CD4-positive, alpha-beta memory T cell (primary cell): ENCODE results near the gene PCSK2. TPM values are rescaled to one million over a fixed set of nuclear protein-coding genes. Genes with fewer than 3 reads are reported as not detected.

Experiments
- CTCF ChIA-PET: fragments of 350-600 bp; sonication (Branson Sonifier 250); formaldehyde crosslinking; loops from one replicate; lab custom pipeline; 2021; ENCODE audit warnings: inconsistent platforms; ENCODE audit not compliant: partially characterized antibody; lab: Charles Lee
- POLR2A ChIA-PET: fragments of 350-600 bp; sonication (Branson Sonifier 250); formaldehyde crosslinking; loops from one replicate; lab custom pipeline; 2021; ENCODE audit not compliant: partially characterized antibody; lab: Charles Lee
- DNase-seq, 5 donors: peaks; one replicate each; pipeline versions ENCODE4 v3.0.0 to v3.0.0-alpha.2; 2020 to 2022; ENCODE audit warnings: mixed read lengths in 1 of 5
- H3K27ac ChIP-seq: one replicate; pipeline ENCODE4 v1.7.0; 2013; ENCODE audit warnings: low read depth, low read length
- H3K27me3 ChIP-seq: 2 replicates; pipeline ENCODE4 v1.7.0; 2013; ENCODE audit warnings: mild to moderate bottlenecking, low read length, moderate library complexity; ENCODE audit not compliant: insufficient read depth
- H3K36me3 ChIP-seq: 2 replicates; pipeline ENCODE4 v1.7.0; 2013; ENCODE audit warnings: mild to moderate bottlenecking, low read length, moderate library complexity; ENCODE audit not compliant: insufficient read depth
- H3K4me1 ChIP-seq: 2 replicates; pipeline ENCODE4 v1.7.0; 2013; ENCODE audit warnings: mild to moderate bottlenecking, low read length, moderate library complexity; ENCODE audit not compliant: insufficient read depth
- H3K4me3 ChIP-seq, 2 donors: one replicate each; pipeline ENCODE4 v1.7.0; 2013; ENCODE audit warnings: low read length in 2 of 2, mild to moderate bottlenecking in 1 of 2
- H3K9me3 ChIP-seq, 2 donors: one replicate each; pipeline ENCODE4 v1.7.0; 2013; ENCODE audit warnings: low read length in 2 of 2, control low read depth in 1 of 2; ENCODE audit not compliant: control insufficient read depth in 1 of 2
- H3K27ac Mint-ChIP-seq, 7 donors: one replicate each; pipeline ENCODE4 v1.8.0; 2020 to 2021; ENCODE audit warnings: mixed read lengths in 7 of 7, mild to moderate bottlenecking in 6 of 7, inconsistent platforms in 3 of 7, moderate library complexity in 3 of 7
- H3K27me3 Mint-ChIP-seq, 2 donors: one replicate each; pipeline ENCODE4 v1.8.0; 2020 to 2021; ENCODE audit warnings: mixed read lengths in 2 of 2
- H3K36me3 Mint-ChIP-seq, 2 donors: one replicate each; pipeline ENCODE4 v1.8.0; 2020 to 2021; ENCODE audit warnings: mixed read lengths in 2 of 2, inconsistent platforms in 1 of 2, mild to moderate bottlenecking in 1 of 2
- H3K4me1 Mint-ChIP-seq, 4 donors: one replicate each; pipeline ENCODE4 v1.8.0; 2020 to 2021; ENCODE audit warnings: mixed read lengths in 4 of 4, mild to moderate bottlenecking in 1 of 4
- H3K4me3 Mint-ChIP-seq, 8 donors: one replicate each; pipeline ENCODE4 v1.8.0; 2020 to 2021; ENCODE audit warnings: mixed read lengths in 8 of 8, mild to moderate bottlenecking in 7 of 8, moderate library complexity in 6 of 8, inconsistent platforms in 3 of 8
- H3K9me3 Mint-ChIP-seq, 8 donors: one replicate each; pipeline ENCODE4 v1.8.0; 2020 to 2021; ENCODE audit warnings: mixed read lengths in 8 of 8, mild to moderate bottlenecking in 5 of 8, inconsistent platforms in 3 of 8, moderate library complexity in 1 of 8
- intact Hi-C: fragments of 100-400 bp; cut with micrococcal nuclease; formaldehyde crosslinking; loops from one replicate; pipeline ENCODE4 v1.15.1; 2023
- polyA plus RNA-seq, 2 donors: library from polyadenylated mRNA; unstranded; fragments of 300-500 nt; fragmentation: Illumina TruSeq; gene quantifications; one replicate each; pipeline ENCODE4 v1.2.3, GENCODE V29; 2021
- total RNA-seq, 2 experiments: library from RNA; stranded (reverse); gene quantifications; one replicate each; pipeline ENCODE4 v1.2.3, GENCODE V29; 2021

PCSK2 gene
- total and polyA plus RNA-seq, 4 experiments from 2014 or later, result not detected

DNA sequence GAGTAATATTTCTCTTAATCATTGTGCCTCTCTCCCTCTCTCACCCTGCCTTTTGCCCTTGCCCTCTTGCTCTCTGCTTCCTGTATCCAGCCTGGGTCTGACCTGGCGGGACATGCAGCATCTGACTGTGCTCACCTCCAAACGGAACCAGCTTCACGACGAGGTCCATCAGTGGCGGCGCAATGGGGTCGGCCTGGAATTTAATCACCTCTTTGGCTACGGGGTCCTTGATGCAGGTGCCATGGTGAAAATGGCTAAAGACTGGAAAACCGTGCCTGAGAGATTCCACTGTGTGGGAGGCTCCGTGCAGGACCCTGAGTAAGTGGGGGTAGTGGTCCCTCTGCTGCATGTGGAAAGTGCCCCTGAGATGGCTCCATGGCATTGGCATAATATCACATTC is 238.4 kb downstream of the PCSK2 start:
- Histone ChIP-seq H3K27ac (no peak overlapping the region), H3K36me3 (no peaks in the 10 kb centered on the region), H3K4me1 (no peaks in the 10 kb centered on the region), H3K4me3 (no peak overlapping the region), H3K9me3 (no peaks in the 10 kb centered on the region), H3K27me3 (no peaks in the 10 kb centered on the region)
- Mint-ChIP-seq H3K27me3 (peaks cover 0 to 6% of the 10 kb centered on the region in 2 donors), H3K4me1 (peaks cover 0 to 7% (median 2%) of the 10 kb centered on the region in 4 donors), H3K4me3 (no peak overlapping the region), H3K27ac (no peak overlapping the region), H3K9me3 (peaks cover 0 to 3% (median 0%) of the 10 kb centered on the region in 8 donors), H3K36me3 (no peaks in the 10 kb centered on the region)
- ChIA-PET CTCF (interaction anchor here (1.3 kb wide), 1 partner anchor 35 kb away, joined by 3 read pairs; no protein-coding TSS in a partner anchor), POLR2A (no interaction called here)
- intact Hi-C loops, result no loop called here
- DNase-seq, result no peak

GRCh38 chr20:17466641-17467040 is 239.8 kb downstream of the PCSK2 start:
- H3K27me3 Mint-ChIP-seq, result peaks cover 0 to 6% of the 10 kb centered on the region in 2 donors
- POLR2A ChIA-PET, result no interaction called here
- no peaks in the 10 kb centered on the region for H3K27me3 ChIP-seq
- no peaks in the 10 kb centered on the region for H3K36me3 Mint-ChIP-seq
- no peak overlapping the region for H3K27ac ChIP-seq
- H3K4me1 Mint-ChIP-seq, result peaks cover 0 to 3% (median 0%) of the 10 kb centered on the region in 4 donors
- H3K9me3 Mint-ChIP-seq, result peaks cover 0 to 3% (median 0%) of the 10 kb centered on the region in 8 donors
- intact Hi-C loops, result no loop called here
- no peaks in the 10 kb centered on the region for H3K9me3 ChIP-seq
- H3K36me3 ChIP-seq, result no peaks in the 10 kb centered on the region
- no peak for DNase-seq
- H3K27ac Mint-ChIP-seq, result no peak overlapping the region
- CTCF ChIA-PET, result no interaction called here
- H3K4me3 ChIP-seq, result no peak overlapping the region
- H3K4me1 ChIP-seq, result no peaks in the 10 kb centered on the region
- H3K4me3 Mint-ChIP-seq, result no peak overlapping the region

DNA sequence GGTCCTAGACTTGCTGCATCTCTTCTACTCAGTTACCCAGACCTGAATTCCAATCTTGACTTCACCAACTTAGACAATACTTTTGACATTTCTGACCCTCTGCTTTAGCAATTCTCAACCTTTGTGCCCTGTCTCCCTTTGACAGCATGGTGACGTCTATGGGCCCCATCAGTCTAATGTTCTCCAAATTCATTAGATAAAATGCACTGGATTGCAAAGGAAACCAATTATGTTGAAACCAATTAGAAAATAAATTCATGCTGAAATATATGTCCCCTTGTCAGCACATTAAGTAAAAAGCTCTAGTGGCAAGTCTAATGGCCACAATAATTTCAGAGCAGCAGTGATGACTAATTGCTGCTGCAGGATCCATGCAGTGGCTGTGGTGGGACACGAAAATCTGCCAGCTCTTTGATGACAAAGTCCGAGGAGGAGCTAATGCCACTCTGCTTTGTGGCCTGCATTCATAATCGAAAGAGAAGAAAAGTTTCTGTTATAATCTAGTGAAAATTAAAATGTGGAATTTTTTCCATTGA is 240.3 kb downstream of the PCSK2 start:
- DNase-seq, result no peak
- Mint-ChIP-seq H3K9me3 (peaks cover 0 to 3% (median 0%) of the 10 kb centered on the region in 8 donors), H3K4me1 (peaks cover 0 to 3% (median 0%) of the 10 kb centered on the region in 4 donors), H3K27ac (no peak overlapping the region), H3K27me3 (peaks cover 0 to 6% of the 10 kb centered on the region in 2 donors), H3K4me3 (no peak overlapping the region), H3K36me3 (no peaks in the 10 kb centered on the region)
- Histone ChIP-seq H3K4me1 (no peaks in the 10 kb centered on the region), H3K4me3 (no peak overlapping the region), H3K9me3 (no peaks in the 10 kb centered on the region), H3K36me3 (no peaks in the 10 kb centered on the region), H3K27me3 (no peaks in the 10 kb centered on the region), H3K27ac (no peak overlapping the region)
- POLR2A ChIA-PET, result no interaction called here
- CTCF ChIA-PET, result no interaction called here
- intact Hi-C loops, result no loop called here

GRCh38 chr20:17468073-17468840 is 241.4 kb downstream of the PCSK2 start:
- Mint-ChIP-seq H3K36me3 (no peaks in the 10 kb centered on the region), H3K4me1 (no peaks in the 10 kb centered on the region), H3K9me3 (peaks cover 0 to 3% (median 0%) of the 10 kb centered on the region in 8 donors), H3K27me3 (peaks cover 0 to 6% of the 10 kb centered on the region in 2 donors), H3K4me3 (no peak overlapping the region), H3K27ac (peak overlapping the region in 1 of 7 donors; percentile 20)
- Histone ChIP-seq H3K27ac (no peak overlapping the region), H3K9me3 (no peaks in the 10 kb centered on the region), H3K4me3 (no peak overlapping the region), H3K36me3 (no peaks in the 10 kb centered on the region), H3K4me1 (no peaks in the 10 kb centered on the region), H3K27me3 (no peaks in the 10 kb centered on the region)
- CTCF ChIA-PET, result interaction anchor here (0.9 kb wide), 1 partner anchor 36 kb away, joined by 4 read pairs; no protein-coding TSS in a partner anchor
- intact Hi-C loops, result no loop called here
- DNase-seq, result no peak
- POLR2A ChIA-PET, result no interaction called here

DNA sequence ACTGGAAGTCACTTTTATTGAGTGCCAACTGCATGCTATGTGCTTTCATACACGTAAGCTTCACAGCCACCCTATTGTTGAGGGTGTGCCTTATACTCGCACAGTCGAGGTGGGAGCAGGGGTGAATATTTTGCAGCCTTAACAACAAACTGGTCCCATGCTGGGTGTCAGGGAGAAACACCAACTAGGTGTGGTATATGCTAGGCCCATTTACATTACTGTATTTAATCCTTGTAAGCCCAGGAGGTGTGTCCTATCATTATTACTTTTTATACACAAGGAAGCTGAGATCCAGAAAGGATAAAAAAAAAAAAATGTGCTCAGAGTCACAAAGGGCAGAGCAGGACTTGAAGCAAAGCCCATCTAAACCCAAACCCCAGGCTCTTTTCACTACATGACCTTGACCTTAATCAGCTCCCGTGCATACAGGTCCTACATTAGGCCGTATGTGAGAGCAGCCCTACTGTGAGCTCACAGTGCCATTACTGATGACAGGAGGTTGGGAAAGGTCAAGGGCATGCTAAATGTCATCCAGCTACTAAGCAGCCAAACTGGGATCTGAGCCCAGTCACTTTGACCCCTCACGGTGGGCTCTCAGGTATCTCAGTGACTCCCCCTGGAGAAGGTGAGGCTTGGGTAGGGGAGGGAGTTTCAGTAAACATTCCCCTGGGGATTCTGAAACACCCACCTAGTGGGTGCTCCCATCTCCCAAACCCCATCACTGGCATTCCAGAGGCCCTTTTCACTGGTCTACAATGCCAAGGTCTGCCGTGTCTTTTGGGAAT is 242.6 kb downstream of the PCSK2 start:
- Mint-ChIP-seq H3K4me3 (no peak overlapping the region), H3K9me3 (peaks cover 0 to 3% (median 0%) of the 10 kb centered on the region in 8 donors), H3K36me3 (no peaks in the 10 kb centered on the region), H3K27me3 (peaks cover 0 to 1% of the 10 kb centered on the region in 2 donors), H3K4me1 (no peaks in the 10 kb centered on the region), H3K27ac (no peak overlapping the region)
- no peak for DNase-seq
- intact Hi-C loops, result no loop called here
- no peaks in the 10 kb centered on the region for H3K27me3 ChIP-seq
- H3K27ac ChIP-seq, result no peak overlapping the region
- H3K4me1 ChIP-seq, result no peaks in the 10 kb centered on the region
- no peaks in the 10 kb centered on the region for H3K9me3 ChIP-seq
- ChIA-PET CTCF (interaction anchor here (0.9 kb wide), 2 partner anchors 37 to 39 kb away, joined by 3 to 4 read pairs; no protein-coding TSS in a partner anchor), POLR2A (no interaction called here)
- no peak overlapping the region for H3K4me3 ChIP-seq
- H3K36me3 ChIP-seq, result no peaks in the 10 kb centered on the region

GRCh38 chr20:17470521-17470920 is 243.7 kb downstream of the PCSK2 start:
- Histone ChIP-seq H3K27ac (no peak overlapping the region), H3K9me3 (no peaks in the 10 kb centered on the region), H3K4me3 (no peak overlapping the region), H3K27me3 (no peaks in the 10 kb centered on the region), H3K4me1 (no peaks in the 10 kb centered on the region), H3K36me3 (no peaks in the 10 kb centered on the region)
- POLR2A ChIA-PET, result no interaction called here
- no peaks in the 10 kb centered on the region for H3K27me3 Mint-ChIP-seq
- no peaks in the 10 kb centered on the region for H3K4me1 Mint-ChIP-seq
- CTCF ChIA-PET, result no interaction called here
- no peak for DNase-seq
- H3K27ac Mint-ChIP-seq, result no peak overlapping the region
- H3K4me3 Mint-ChIP-seq, result no peak overlapping the region
- H3K36me3 Mint-ChIP-seq, result no peaks in the 10 kb centered on the region
- intact Hi-C loops, result no loop called here
- H3K9me3 Mint-ChIP-seq, result peaks cover 0 to 5% (median 0%) of the 10 kb centered on the region in 8 donors

DNA sequence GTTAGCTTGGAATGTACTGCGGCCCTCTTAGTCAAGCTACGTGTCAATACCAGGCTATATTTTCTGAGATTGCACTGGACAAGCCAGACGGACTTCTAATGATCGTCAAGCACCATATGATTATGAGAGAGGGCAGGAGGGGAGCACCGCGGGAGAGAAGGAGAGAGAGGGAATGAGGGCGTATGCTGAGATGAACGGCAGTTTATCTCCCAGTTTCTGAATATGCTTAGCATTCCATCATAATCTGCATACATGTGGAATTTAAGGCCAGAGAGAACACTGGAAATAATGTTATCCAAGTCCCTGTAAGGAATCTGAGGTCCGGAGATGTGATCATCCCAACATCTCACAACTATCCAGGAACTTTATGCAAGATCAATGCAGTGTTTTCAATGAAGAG is 244.1 kb downstream of the PCSK2 start:
- Histone ChIP-seq H3K27ac (no peak overlapping the region), H3K27me3 (no peaks in the 10 kb centered on the region), H3K4me1 (no peaks in the 10 kb centered on the region), H3K4me3 (no peak overlapping the region), H3K9me3 (no peaks in the 10 kb centered on the region), H3K36me3 (no peaks in the 10 kb centered on the region)
- Mint-ChIP-seq H3K27ac (no peak overlapping the region), H3K27me3 (no peaks in the 10 kb centered on the region), H3K4me1 (no peaks in the 10 kb centered on the region), H3K4me3 (no peak overlapping the region), H3K9me3 (peaks cover 0 to 5% (median 0%) of the 10 kb centered on the region in 8 donors), H3K36me3 (no peaks in the 10 kb centered on the region)
- intact Hi-C loops, result no loop called here
- POLR2A ChIA-PET, result no interaction called here
- CTCF ChIA-PET, result no interaction called here
- DNase-seq, result no peak
